ENCODE measurements around the gene LRBA. TPM values are rescaled to one million over a fixed set of nuclear protein-coding genes. Genes with fewer than 3 reads are reported as not detected.

LRBA gene
- total RNA-seq, 1 experiment from 2014 or later, result 69.1 TPM

GRCh38 chr4:150625033-150625432 is 390.1 kb downstream of the LRBA start:
- ChIA-PET POLR2A (no interaction called here), CTCF (no interaction called here)
- H3K27ac Mint-ChIP-seq, result no peak overlapping the region
- no peaks in the 10 kb centered on the region for H3K27me3 Mint-ChIP-seq (ENCODE audit: low read depth)
- no peak for DNase-seq (ENCODE audit: low spot score)
- H3K9me3 Mint-ChIP-seq, result peaks cover 5% of the 10 kb centered on the region
- no peak for TF ChIP-seq TP53 (CRISPR knock-in tag; IDR thresholded peaks at IDR 0.05)
- no peak for TF ChIP-seq JUN (CRISPR knock-in tag; IDR thresholded peaks at IDR 0.05)
- no peak for TF ChIP-seq NFE2L1 (CRISPR knock-in tag; IDR thresholded peaks at IDR 0.05)
- TF ChIP-seq, protein P1, sequence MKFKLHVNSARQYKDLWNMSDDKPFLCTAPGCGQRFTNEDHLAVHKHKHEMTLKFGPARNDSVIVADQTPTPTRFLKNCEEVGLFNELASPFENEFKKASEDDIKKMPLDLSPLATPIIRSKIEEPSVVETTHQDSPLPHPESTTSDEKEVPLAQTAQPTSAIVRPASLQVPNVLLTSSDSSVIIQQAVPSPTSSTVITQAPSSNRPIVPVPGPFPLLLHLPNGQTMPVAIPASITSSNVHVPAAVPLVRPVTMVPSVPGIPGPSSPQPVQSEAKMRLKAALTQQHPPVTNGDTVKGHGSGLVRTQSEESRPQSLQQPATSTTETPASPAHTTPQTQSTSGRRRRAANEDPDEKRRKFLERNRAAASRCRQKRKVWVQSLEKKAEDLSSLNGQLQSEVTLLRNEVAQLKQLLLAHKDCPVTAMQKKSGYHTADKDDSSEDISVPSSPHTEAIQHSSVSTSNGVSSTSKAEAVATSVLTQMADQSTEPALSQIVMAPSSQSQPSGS (CRISPR knock-in tag; IDR thresholded peaks at IDR 0.05; ENCODE audit: borderline replicate concordance, low read depth), result no peak
- TF ChIP-seq MXD4 (CRISPR knock-in tag; IDR thresholded peaks at IDR 0.05; ENCODE audit: borderline replicate concordance), result no peak
- no peak for TF ChIP-seq NFATC4 (CRISPR knock-in tag; IDR thresholded peaks at IDR 0.05)
- no peak for TF ChIP-seq ESRRA (CRISPR knock-in tag; IDR thresholded peaks at IDR 0.05; ENCODE audit: borderline replicate concordance)
- TF ChIP-seq RORB (CRISPR knock-in tag; IDR thresholded peaks at IDR 0.05), result no peak
- TF ChIP-seq, protein P2, sequence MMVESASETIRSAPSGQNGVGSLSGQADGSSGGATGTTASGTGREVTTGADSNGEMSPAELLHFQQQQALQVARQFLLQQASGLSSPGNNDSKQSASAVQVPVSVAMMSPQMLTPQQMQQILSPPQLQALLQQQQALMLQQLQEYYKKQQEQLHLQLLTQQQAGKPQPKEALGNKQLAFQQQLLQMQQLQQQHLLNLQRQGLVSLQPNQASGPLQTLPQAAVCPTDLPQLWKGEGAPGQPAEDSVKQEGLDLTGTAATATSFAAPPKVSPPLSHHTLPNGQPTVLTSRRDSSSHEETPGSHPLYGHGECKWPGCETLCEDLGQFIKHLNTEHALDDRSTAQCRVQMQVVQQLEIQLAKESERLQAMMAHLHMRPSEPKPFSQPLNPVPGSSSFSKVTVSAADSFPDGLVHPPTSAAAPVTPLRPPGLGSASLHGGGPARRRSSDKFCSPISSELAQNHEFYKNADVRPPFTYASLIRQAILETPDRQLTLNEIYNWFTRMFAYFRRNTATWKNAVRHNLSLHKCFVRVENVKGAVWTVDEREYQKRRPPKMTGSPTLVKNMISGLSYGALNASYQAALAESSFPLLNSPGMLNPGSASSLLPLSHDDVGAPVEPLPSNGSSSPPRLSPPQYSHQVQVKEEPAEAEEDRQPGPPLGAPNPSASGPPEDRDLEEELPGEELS (CRISPR knock-in tag; IDR thresholded peaks at IDR 0.05), result no peak
- TF ChIP-seq HMGXB4 (CRISPR knock-in tag; IDR thresholded peaks at IDR 0.05), result no peak
- TF ChIP-seq PRRX2 (CRISPR knock-in tag; IDR thresholded peaks at IDR 0.05), result no peak
- no peak for TF ChIP-seq ZNF396 (CRISPR knock-in tag; IDR thresholded peaks at IDR 0.05; ENCODE audit: borderline replicate concordance)
- no peak for TF ChIP-seq ZNF317 (CRISPR knock-in tag; IDR thresholded peaks at IDR 0.05; ENCODE audit: borderline replicate concordance, low read depth)
- TF ChIP-seq ZNF263 (CRISPR knock-in tag; IDR thresholded peaks at IDR 0.05; ENCODE audit: low read depth), result no peak
- TF ChIP-seq FOXJ3 (CRISPR knock-in tag; IDR thresholded peaks at IDR 0.05; ENCODE audit: borderline replicate concordance), result no peak
- no peak for TF ChIP-seq CDX4 (CRISPR knock-in tag; IDR thresholded peaks at IDR 0.05; ENCODE audit: borderline replicate concordance)
- TF ChIP-seq, protein P3, sequence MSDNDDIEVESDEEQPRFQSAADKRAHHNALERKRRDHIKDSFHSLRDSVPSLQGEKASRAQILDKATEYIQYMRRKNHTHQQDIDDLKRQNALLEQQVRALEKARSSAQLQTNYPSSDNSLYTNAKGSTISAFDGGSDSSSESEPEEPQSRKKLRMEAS (CRISPR knock-in tag; IDR thresholded peaks at IDR 0.05), result no peak
- no peak for TF ChIP-seq NR3C1 (CRISPR knock-in tag; conservative IDR thresholded peaks at IDR 0.05; ENCODE audit: low read depth)
- TF ChIP-seq STAT6 (CRISPR knock-in tag; conservative IDR thresholded peaks at IDR 0.05; ENCODE audit: low read depth), result no peak
- H3K4me1 Mint-ChIP-seq, result peaks cover 20% of the 10 kb centered on the region
- no peak for ATAC-seq
- no peak overlapping the region for H3K4me3 Mint-ChIP-seq
- 0 out of 2 replicates have a peak, but pooled peaks cover 3% of the 10 kb centered on the region for H3K36me3 Mint-ChIP-seq
